Panc1 (cell line): ENCODE measurements around the gene ERMARD. TPM values are rescaled to one million over a fixed set of nuclear protein-coding genes. Genes with fewer than 3 reads are reported as not detected.

Experiments
- ATAC-seq: fragments of 200-7000 bp; cut with Tn5 transposase; 2 replicates; pipeline ENCODE4 v1.9.1; 2020; ENCODE audit warnings: mild to moderate bottlenecking, moderate library complexity
- BruUV-seq: library from RNA; stranded (reverse); fragments of 400-500 nt; replicated peaks from 2 replicates; lab custom pipeline; 2021; lab: Mats Ljungman, UMichigan
- CTCF ChIA-PET: fragments of 300-600 bp; sonication (Branson Sonifier 250); formaldehyde crosslinking; loops from one replicate; lab custom pipeline; 2022; ENCODE audit warnings: antibody characterized with exemption; lab: Charles Lee
- POLR2A ChIA-PET: fragments of 300-600 bp; sonication (Branson Sonifier 250); formaldehyde crosslinking; loops from one replicate; lab custom pipeline; 2022; ENCODE audit warnings: antibody characterized with exemption; lab: Charles Lee
- DNase-seq: peaks from one replicate; pipeline ENCODE4 v3.0.0-alpha.2; 2010; ENCODE audit warnings: low read depth, low spot score
- H3K27ac ChIP-seq: 2 replicates; pipeline ENCODE4 v1.5.1; 2011; ENCODE audit warnings: mild to moderate bottlenecking, low read length, inconsistent platforms
- H3K27me3 ChIP-seq: fragments of 200-500 bp; sonication (Bioruptor generic); 2 replicates; pipeline ENCODE4 v1.6.0; 2014; ENCODE audit warnings: low read length, inconsistent platforms; ENCODE audit not compliant: control insufficient read depth, insufficient read depth
- H3K36me3 ChIP-seq: fragments of 200-500 bp; sonication (Bioruptor generic); 2 replicates; pipeline ENCODE4 v1.5.1; 2014; ENCODE audit warnings: inconsistent platforms, mild to moderate bottlenecking, low read length, moderate library complexity; ENCODE audit not compliant: control insufficient read depth, insufficient read depth
- H3K4me1 ChIP-seq: 2 replicates; pipeline ENCODE4 v1.5.1; 2011; ENCODE audit warnings: inconsistent platforms, mild to moderate bottlenecking, low read length, moderate library complexity; ENCODE audit not compliant: control insufficient read depth, insufficient read depth
- H3K4me3 ChIP-seq, 2 experiments: 2 replicates each; pipeline ENCODE4 v1.5.1; 2011 to 2012; ENCODE audit warnings: low read depth in 2 of 2, low read length in 2 of 2, mild to moderate bottlenecking in 2 of 2, inconsistent platforms in 1 of 2, moderate library complexity in 1 of 2
- H3K9me3 ChIP-seq: fragments of 200-500 bp; sonication (Bioruptor generic); 2 replicates; pipeline ENCODE4 v1.5.1; 2014; ENCODE audit warnings: low read depth, mild to moderate bottlenecking, inconsistent platforms, low read length, moderate library complexity; ENCODE audit not compliant: control insufficient read depth, insufficient read depth
- CTCF ChIP-seq: fragments of 450-650 bp; IDR thresholded peaks from 2 replicates; pipeline ENCODE4 v1.5.1; 2017; ENCODE audit warnings: mild to moderate bottlenecking
- POLR2AphosphoS5 ChIP-seq: IDR thresholded peaks from 2 replicates; pipeline ENCODE4 v1.6.1; 2012; ENCODE audit warnings: mild to moderate bottlenecking, low read depth, low read length, moderate library complexity
- REST ChIP-seq, 2 experiments: IDR thresholded peaks; 2 replicates each; pipeline ENCODE4 v1.6.1; 2011 to 2012; ENCODE audit warnings: low read depth in 2 of 2, control low read depth in 1 of 2, low read length in 1 of 2, mild to moderate bottlenecking in 1 of 2, moderate library complexity in 1 of 2; ENCODE audit not compliant: insufficient read depth in 1 of 2
- SIN3A ChIP-seq: IDR thresholded peaks from 2 replicates; pipeline ENCODE4 v1.6.1; 2012; ENCODE audit warnings: low read depth, mild to moderate bottlenecking, low read length, moderate library complexity, borderline replicate concordance; ENCODE audit not compliant: insufficient read depth
- TCF7L2 ChIP-seq: IDR thresholded peaks from 2 replicates; pipeline ENCODE4 v1.6.1; 2011; ENCODE audit warnings: mild to moderate bottlenecking, low read depth, low read length, inconsistent platforms
- in situ Hi-C: cut with HindIII; loops from 2 replicates; pipeline ENCODE4 v1.10.0; 2016; ENCODE audit warnings: low sequenced_read_pairs, low pct_unique_long_range_greater_than_20kb
- intact Hi-C: fragments of 100-400 bp; cut with micrococcal nuclease; formaldehyde crosslinking; loops from one replicate; pipeline ENCODE4 v1.10.0; 2022; ENCODE audit not compliant: unreplicated experiment
- total RNA-seq: library from RNA; stranded (reverse); gene quantifications from one replicate; pipeline ENCODE4 v1.2.1, GENCODE V29; 2021; ENCODE audit not compliant: unreplicated experiment

The ERMARD gene
- total RNA-seq, 1 experiment from 2014 or later = 38.5 TPM

DNA sequence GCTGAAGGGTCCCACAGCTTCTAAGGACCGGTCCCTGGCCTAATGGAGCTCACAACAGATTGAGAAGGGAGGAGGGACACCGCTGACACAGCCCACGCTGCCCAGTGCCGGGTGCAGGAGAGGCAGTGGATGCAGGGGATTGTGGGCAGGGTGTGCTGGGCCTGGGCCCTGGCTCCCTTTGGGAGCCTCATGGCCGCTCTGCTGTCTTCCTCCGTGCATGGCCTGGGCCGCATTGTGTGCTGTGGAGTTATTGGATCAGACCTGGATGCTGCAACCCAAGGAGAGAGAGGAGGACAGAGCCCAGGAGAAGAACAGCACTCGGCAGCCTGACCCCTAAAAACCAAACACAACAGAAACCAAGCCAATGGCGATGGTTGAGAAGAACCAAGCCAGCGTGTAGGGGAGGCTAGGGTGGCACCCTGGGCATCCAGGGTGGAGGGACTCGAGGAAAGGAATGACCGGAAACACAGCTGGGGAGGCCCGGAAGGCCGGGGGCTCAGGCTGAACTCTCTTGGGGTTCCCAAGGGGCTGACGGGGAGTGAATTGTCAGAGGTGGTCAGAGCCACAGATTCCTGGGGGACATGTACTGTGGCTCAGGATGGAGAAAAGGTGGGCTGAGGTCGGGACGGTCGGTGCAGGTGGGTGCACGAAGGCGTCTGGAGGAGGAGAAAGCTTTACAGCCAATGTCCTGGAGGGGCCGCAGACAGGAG lies 41.0 kb downstream of the ERMARD start:
- in situ Hi-C loops = no loop called here
- ATAC-seq (no peak), DNase-seq (no peak)
- no peaks in the 10 kb centered on the region for H3K36me3 ChIP-seq
- no peak for TF ChIP-seq CTCF
- TF ChIP-seq REST (IDR thresholded peaks at IDR 0.05; ENCODE audit: insufficient read depth in 1 of 2, low read depth in 2 of 2, low read length in 1 of 2) = no peak
- no peak for TF ChIP-seq POLR2AphosphoS5
- TF ChIP-seq TCF7L2 = no peak
- no peak for TF ChIP-seq SIN3A
- CTCF ChIA-PET = interaction anchor here (0.7 kb wide), 1 partner anchor 11 kb away, joined by 5 read pairs; no protein-coding TSS in a partner anchor
- POLR2A ChIA-PET = no interaction called here
- no peaks in the 10 kb centered on the region for H3K9me3 ChIP-seq
- H3K4me3 ChIP-seq = no peak overlapping the region
- H3K27ac ChIP-seq = no peak overlapping the region
- H3K4me1 ChIP-seq = peaks cover 11% of the 10 kb centered on the region
- intact Hi-C loops = loop anchor here (5.0 kb wide), 1 partner anchor 500 kb away; the partner anchor contains the start of gene DLL1
- peaks cover 5% of the 10 kb centered on the region for H3K27me3 ChIP-seq
- BruUV-seq = no TSS peak

DNA sequence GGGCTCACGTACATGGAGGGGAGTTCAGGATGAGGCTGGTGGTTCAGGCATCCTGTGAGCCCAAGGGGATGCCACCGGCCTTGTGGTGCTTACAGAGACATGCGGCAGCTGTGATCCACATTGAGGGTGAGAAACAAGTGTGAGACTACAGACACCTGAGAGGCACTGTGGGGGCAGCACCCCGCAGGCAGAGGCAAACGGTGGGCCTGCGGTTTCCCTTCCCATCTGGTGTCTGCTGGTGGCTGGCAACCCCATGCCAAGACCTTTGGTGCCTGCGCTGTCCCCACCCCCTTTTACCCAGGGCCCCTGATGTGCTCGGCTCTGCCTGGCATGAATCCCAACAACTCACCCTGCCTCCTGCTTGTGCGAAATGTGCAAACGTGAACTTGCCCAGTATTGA lies 42.0 kb downstream of the ERMARD start:
- Histone ChIP-seq H3K36me3 (no peaks in the 10 kb centered on the region), H3K4me3 (no peak overlapping the region), H3K4me1 (peaks cover 11% of the 10 kb centered on the region), H3K27me3 (peaks cover 5% of the 10 kb centered on the region), H3K27ac (no peak overlapping the region), H3K9me3 (no peaks in the 10 kb centered on the region)
- CTCF ChIA-PET = interaction anchor here (0.7 kb wide), 1 partner anchor 10 kb away, joined by 5 read pairs; no protein-coding TSS in a partner anchor
- no peak for TF ChIP-seq REST (IDR thresholded peaks at IDR 0.05; ENCODE audit: insufficient read depth in 1 of 2, low read depth in 2 of 2, low read length in 1 of 2)
- no peak for TF ChIP-seq SIN3A
- TF ChIP-seq CTCF = no peak
- TF ChIP-seq POLR2AphosphoS5 = no peak
- TF ChIP-seq TCF7L2 = no peak
- ATAC-seq (no peak), DNase-seq (no peak)
- BruUV-seq = no TSS peak
- intact Hi-C loops (loop anchor here (5.0 kb wide), 1 partner anchor 499 kb away; the partner anchor contains the start of gene DLL1), in situ Hi-C loops (no loop called here)
- POLR2A ChIA-PET = no interaction called here
